Erythroblast (primary cell): Measurements from ENCODE around the gene SEPTIN10.

Source experiments
- GATA1 ChIP-seq: IDR thresholded peaks from 2 replicates; pipeline ENCODE4 v1.6.1; 2011; ENCODE audit warnings: low read depth, mild to moderate bottlenecking, control low read depth, low read length, moderate library complexity
- POLR2A ChIP-seq: IDR thresholded peaks from 2 replicates; pipeline ENCODE4 v1.6.1; 2011; ENCODE audit warnings: mild to moderate bottlenecking, low read length

DNA sequence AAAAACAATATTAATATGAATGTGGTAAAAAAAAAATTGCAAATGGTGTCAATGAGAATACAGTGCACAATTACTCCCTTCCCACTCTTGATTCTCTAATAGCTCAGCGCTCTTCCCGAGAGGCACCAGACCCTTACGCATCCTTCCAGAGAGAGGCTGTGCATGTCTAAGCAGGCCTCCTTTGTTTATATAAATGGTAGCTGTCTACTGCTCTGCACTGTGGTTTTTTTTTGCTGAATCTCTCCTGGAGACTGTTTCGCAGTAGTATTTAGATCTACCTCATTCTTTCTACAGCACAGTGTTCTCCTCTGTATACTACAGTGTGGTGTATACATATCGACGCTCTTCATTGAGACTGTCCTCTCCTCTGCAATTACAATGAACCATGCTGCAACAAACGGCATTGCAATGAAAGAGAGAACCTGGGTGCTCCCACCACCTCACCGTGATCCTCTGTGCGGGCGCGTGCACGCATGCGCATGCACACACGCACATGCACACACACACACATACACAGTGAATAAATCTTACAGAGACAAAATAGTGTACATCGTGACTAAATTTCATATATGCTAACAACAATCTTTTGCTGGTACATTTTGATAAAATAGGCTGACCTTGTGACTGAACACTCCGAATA, 19.4 kb downstream of the SEPTIN10 start:
- TF ChIP-seq POLR2A: no peak
- TF ChIP-seq GATA1: no peak
